ENCODE results near the gene RABEP2.
"Not testable (repeated sequence)": the region's sequence is repeated elsewhere in the genome, so short reads cannot be mapped to it uniquely, and the experiment has no call there.

Gene RABEP2

DNA sequence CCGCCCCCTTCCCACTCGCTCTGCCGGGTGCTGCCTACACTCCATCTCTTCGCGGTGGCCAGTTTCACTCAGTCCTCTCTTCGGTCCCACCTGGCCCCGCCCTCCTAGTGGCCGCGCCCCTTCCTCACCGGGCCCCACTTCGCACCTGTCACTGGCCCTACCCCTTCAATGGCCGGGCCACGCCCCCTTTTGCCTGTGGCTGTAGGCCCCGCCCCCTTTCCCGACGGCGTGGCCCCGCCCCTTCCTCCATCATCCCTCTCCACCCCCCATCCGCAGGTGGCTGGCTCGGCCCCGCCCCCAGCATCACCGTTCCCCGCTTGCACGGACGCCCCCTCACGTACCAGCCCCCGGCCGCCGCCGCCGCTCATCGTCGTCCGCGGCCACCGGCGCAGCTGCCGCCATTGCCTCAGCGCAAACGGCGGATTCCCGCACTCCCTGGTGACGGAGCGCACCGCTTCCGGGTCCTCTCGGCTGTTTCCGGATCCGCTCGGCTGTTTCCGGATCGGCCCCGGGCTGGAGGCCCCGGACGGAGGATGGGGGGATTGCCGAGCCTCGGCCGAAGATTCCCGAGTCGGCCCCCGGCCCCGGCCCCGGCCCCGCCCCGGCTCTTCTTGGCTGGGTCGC lies at the start of gene RABEP2:
Gene RABEP2 (minus strand): TSS at position 477 of the 624 bp plus-strand sequence. CDS start 75 bp downstream, at position 402.
- peak; percentile 98 for DNase-seq

DNA sequence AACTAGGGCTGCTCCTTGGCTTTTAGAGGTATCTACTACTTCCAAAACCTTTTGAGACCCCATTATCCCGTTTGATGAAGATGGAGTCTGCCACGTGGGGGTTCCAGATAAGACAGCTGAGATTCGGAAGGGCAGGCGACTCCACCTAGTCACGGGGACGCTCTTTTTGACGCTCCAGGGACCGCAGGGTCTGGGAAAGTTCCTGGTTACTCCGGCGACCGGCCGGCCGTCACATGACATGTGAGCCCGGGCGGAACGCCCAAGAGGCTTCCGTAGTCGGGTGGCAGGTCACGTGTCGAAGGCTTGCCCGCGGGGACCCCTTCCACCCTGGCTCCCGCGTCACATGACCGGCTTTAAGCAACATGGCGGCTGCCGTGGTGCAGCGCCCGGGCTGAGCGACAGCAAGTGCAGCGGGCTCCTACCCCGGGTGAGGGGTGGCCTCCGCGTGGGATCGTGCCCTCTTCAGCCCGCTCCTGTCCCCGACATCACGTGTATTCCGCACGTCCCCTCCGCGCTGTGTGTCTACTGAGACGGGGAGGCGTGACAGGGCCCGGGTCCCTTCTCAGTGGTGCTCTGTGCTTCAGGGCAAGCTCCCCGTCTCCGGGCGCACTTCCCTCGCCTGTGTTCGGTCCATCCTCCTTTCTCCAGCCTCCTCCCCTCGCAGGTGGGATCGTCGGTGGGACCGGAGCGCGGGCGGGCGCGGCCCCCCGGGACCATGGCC lies 49.6 kb upstream of the RABEP2 start, which contains the start of gene SPNS1:
Gene SPNS1 (plus strand): TSS at position 342 of the 721 bp plus-strand sequence. CDS start 374 bp downstream, at position 716.
- DNase-seq = peak; percentile 98

DNA sequence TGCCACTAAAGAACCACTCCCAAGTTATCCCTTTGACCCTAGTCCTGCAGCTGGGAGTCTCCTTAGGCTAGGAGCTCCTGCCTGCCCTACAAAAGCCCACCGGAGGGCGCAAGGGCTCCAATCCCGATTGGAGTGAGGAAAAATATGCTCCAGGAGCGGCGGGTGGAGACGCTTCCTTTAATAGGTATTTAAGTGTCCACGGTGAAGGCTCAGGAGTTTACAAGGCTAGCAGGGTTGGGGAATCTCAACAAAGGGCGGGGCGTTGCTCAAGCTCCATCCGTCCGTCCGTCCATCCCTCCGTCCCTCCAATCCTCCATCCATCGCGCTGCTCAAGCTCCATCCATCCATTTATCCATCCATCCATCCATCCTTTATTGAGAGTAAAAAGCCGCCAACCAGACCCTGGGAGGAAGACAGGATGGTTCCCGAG lies 49.0 kb upstream of the RABEP2 start:
- peak; percentile 90 for DNase-seq

GRCh38 chr16:28969696-28970095 lies 44.7 kb upstream of the RABEP2 start:
- DNase-seq = not testable (repeated sequence)

GRCh38 chr16:28967156-28967555 lies 42.1 kb upstream of the RABEP2 start:
- DNase-seq = no peak

DNA sequence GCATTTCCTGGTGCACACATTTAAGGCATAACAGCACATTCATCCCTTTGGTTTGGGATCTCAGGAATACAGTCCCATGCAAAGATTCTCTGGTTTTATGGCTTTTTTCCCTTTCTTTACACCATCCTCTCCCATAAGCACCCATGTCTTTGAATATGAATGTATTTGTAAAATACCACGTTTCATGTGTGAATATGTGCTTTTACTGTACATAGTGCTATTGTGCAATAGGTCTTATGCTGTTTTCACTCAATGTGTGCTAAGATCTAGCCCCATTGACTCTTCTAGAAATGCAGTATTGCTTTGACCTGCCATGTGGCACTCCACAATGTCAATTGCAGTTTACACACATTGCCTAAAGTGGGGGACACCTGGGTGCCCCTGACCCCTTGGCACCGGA lies 39.5 kb upstream of the RABEP2 start:
- no peak for DNase-seq

- no peak for DNase-seq
Observed at GRCh38 chr16:28964072-28964471, 39.0 kb upstream of the RABEP2 start.

GRCh38 chr16:28958836-28959235 lies 33.8 kb upstream of the RABEP2 start:
- DNase-seq = no peak

DNA sequence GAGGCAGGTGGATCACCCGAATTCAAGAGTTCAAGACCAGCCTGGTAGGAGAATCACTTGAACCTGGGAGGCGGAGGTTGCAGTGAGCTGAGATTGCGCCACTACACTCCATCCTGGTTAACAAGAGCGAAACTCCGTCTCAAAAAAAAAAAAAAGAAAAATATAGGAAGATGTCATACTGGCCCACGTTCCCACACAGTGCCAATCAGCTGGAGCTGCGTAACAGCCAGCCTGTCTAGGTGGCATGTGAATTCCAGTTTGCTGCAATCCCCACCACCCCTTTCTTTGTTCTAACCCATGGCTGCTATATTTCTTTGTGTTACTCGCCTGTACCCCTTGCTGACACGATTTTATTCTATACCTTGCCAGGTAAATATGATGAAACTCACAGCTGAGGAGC lies 33.2 kb upstream of the RABEP2 start:
- DNase-seq = no peak

- no peak for DNase-seq
Observed at GRCh38 chr16:28951410-28951943, 26.4 kb upstream of the RABEP2 start.

DNA sequence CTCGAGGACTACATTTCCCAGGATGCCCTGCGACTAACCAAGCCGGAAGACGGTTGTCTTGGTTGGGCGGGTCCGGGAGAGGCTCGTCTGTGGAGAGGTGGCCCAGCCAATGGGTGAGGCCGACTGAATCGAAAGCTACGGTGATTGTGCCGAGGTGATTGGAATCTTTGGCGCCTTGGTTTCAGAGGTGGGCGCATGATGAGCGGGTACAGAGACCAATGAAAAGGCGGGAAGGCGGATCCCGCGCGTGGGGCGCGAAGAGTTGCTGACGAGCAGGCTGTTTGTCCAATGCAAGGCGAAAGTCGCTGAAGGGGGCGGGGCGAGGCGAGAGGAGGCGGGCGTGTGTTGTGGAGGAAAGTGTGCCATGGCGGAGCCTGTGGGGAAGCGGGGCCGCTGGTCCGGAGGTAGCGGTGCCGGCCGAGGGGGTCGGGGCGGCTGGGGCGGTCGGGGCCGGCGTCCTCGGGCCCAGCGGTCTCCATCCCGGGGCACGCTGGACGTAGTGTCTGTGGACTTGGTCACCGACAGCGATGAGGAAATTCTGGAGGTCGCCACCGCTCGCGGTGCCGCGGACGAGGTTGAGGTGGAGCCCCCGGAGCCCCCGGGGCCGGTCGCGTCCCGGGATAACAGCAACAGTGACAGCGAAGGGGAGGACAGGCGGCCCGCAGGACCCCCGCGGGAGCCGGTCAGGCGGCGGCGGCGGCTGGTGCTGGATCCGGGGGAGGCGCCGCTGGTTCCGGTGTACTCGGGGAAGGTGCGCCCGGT lies 25.8 kb upstream of the RABEP2 start, which contains the start of gene NFATC2IP:
Gene NFATC2IP (plus strand): TSS at position 290 of the 762 bp plus-strand sequence. CDS start 75 bp downstream, at position 365.
- peak; percentile 100 for DNase-seq

DNA sequence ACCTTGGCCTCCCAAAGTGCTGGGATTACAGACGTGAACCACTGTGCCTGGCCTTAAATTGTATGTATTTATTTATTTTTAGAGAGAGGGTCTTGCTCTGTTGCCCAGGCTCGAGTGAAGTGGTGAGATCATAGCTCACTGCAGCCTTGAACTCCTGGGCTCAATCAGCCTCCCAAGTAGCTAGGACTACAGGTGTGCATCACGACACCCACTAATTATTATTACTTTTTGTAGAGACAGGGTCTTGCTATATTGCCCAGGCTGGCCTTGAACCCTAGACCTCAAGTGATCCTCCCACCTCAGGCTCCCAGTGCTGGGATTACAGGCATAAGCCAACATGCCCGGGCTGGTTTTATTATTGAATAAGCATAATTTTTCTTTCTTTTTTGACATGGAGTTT lies 21.6 kb upstream of the RABEP2 start:
- no peak for DNase-seq

GRCh38 chr16:28943281-28943680 lies 18.2 kb upstream of the RABEP2 start:
- DNase-seq = no peak

DNA sequence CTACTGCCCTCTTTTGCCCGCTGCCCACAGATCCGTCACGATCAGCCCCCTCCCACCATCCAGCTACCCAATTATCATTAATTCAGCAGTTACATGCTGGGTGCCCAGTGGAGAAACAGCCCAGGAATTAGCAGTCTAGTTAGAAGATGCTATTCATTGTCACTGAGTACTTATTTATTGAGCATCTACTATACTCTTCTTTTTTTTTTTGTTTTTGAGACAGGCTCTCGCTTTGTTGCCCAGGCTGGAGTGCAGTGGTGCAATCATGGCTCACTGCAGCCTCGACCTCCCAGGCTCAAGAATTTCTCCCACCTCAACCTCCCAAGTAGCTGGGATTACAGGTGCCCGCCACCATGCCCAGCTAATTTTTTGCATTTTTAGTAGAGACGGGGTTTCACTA lies 14.8 kb upstream of the RABEP2 start:
- not testable (repeated sequence) for DNase-seq

- no peak for DNase-seq
Observed at GRCh38 chr16:28938721-28939120, 13.7 kb upstream of the RABEP2 start.

DNA sequence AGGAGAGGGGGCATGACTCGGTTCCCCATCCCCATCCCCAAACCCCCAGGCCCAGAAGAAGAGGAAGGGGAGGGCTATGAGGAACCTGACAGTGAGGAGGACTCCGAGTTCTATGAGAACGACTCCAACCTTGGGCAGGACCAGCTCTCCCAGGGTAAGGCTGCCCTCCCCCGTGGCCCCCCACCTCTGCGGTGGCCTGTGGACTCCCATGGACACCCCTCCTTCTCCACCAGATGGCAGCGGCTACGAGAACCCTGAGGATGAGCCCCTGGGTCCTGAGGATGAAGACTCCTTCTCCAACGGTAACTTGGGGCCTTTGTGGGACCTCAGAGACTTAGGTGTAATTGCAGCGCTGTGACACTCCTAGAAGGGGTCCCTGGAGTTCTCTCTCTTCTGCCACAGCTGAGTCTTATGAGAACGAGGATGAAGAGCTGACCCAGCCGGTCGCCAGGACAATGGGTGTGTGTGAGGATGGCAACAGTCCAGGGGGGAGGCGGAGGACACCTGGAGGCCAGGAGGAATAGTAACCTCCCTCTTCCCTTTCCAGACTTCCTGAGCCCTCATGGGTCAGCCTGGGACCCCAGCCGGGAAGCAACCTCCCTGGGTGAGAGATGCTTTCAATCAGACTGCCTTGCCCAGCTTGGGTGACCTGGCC lies 12.3 kb upstream of the RABEP2 start:
- DNase-seq = no peak

DNA sequence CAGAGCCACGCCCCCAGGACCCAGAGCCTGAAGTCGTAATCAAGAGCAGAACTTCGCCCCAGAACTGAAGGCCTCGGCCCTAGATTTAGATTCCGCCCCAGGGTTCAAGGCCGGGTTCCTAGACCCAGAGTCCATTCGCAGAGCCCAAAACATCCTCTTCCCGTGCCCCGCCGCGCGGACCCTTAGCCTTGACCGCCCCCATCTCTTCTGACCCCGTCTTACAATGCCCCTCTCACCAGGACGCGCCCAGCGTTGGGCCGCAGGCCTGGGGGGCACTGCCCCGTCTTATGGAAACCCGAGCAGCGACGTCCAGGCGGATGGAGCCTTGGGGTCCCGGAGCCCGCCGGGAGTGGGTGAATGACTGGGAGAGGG lies 11.7 kb upstream of the RABEP2 start:
- DNase-seq = no peak

DNA sequence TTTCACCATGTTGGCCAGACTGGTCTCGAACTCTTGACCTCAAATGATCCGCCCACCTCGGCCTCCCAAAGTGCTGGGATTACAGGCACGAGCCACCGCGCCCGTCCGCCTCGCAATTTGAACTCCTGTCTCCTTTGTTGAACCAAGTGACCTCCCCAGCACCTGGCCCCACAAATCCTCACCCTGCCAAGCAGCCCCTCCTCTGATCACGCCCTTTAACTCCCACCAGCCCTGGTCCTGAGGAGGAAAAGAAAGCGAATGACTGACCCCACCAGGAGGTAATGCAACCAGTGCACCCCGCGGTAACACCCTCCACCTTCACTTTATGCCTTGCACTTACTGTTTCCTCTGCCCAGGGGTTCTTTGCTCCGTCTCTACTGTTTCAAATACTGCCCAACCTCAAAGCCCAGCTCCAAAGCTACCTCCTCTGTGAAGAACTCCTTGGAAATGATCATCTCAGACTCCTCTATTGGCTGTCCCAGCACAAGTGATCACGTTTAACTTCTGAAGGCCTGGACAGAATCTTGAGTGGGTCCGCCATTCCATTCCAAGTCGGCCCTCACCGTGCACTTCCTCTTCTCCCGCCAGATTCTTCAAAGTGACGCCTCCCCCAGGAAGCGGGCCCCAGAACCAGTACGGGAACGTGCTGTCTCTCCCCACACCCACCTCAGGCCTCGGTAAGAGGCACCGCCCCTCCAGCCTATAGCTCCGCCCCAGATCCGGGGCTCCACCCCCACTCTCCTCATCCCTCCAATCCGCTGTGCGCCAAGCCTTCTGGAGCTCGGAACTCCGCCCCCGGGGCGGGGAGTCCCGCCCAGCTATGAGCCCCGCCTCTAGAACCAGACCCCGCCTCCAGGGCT lies 11.1 kb upstream of the RABEP2 start:
- peak; percentile 73 for DNase-seq

DNA sequence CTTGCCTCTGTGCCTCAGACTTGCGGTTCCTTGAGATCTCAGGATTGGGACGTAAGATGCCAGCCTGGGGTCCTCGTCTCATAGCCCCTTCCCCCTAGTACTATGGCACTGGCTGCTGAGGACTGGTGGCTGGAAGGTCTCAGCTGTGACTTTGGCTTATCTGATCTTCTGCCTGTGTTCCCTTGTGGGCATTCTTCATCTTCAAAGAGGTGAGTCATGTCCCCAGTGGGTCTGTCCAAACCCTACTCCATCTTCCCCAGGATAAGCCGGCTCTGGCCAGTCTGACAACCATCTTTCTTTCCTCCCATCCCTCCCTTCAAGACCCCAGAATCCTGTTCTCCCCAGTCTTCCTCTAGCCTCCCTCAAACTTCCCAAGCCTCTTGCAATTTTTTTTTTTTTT lies 10.3 kb upstream of the RABEP2 start:
- no peak for DNase-seq

GRCh38 chr16:28933171-28933570 lies 8.1 kb upstream of the RABEP2 start:
- DNase-seq = peak; percentile 71

- no peak for DNase-seq
Observed at GRCh38 chr16:28932339-28933141, 7.5 kb upstream of the RABEP2 start.

All from islet precursor cell (in vitro differentiated cells).